SIG-M5 (cell line): ENCODE results near the gene WHAMM.
"Not testable (repeated sequence)": the region's sequence is repeated elsewhere in the genome, so short reads cannot be mapped to it uniquely, and the experiment has no call there.

ENCODE experiments used
- DNase-seq: peaks from one replicate; lab custom pipeline; 2025; lab: John Stamatoyannopoulos, UW

WHAMM gene

GRCh38 chr15:82803793-82804574 is 5.4 kb upstream of the WHAMM start:
- DNase-seq: no peak

GRCh38 chr15:82804575-82804949 is 4.9 kb upstream of the WHAMM start:
- DNase-seq: no peak

- DNase-seq: no peak
Observed at GRCh38 chr15:82805994-82806406, 3.4 kb upstream of the WHAMM start, which contains the start of gene FSD2. TSS of gene FSD2 (minus strand) at chr15:82806069. CDS start at chr15:82787390, 18,679 bp downstream.

- no peak for DNase-seq
Observed at GRCh38 chr15:82807920-82808633, 1.4 kb upstream of the WHAMM start.

- DNase-seq: no peak
Observed at GRCh38 chr15:82808634-82809041, 790 bp upstream of the WHAMM start.

GRCh38 chr15:82810061-82810889 is 847 bp downstream of the WHAMM start:
- no peak for DNase-seq

GRCh38 chr15:82810890-82811426 is 1.5 kb downstream of the WHAMM start:
- no peak for DNase-seq

- no peak for DNase-seq
Observed at GRCh38 chr15:82812994-82813393, 3.6 kb downstream of the WHAMM start.

- DNase-seq: no peak
Observed at GRCh38 chr15:82820128-82820527, 10.7 kb downstream of the WHAMM start.

GRCh38 chr15:82821396-82821795 is 12.0 kb downstream of the WHAMM start:
- not testable (repeated sequence) for DNase-seq

GRCh38 chr15:82821851-82822250 is 12.4 kb downstream of the WHAMM start:
- DNase-seq: not testable (repeated sequence)

GRCh38 chr15:82823049-82823448 is 13.6 kb downstream of the WHAMM start:
- DNase-seq: no peak

GRCh38 chr15:82828075-82828474 is 18.6 kb downstream of the WHAMM start:
- no peak for DNase-seq

- no peak for DNase-seq
Observed at GRCh38 chr15:82829234-82829633, 19.8 kb downstream of the WHAMM start.

GRCh38 chr15:82830427-82831173 is 21.2 kb downstream of the WHAMM start:
- DNase-seq: no peak

GRCh38 chr15:82831894-82832600 is 22.6 kb downstream of the WHAMM start:
- DNase-seq: no peak

GRCh38 chr15:82832601-82833361 is 23.4 kb downstream of the WHAMM start:
- DNase-seq: peak; percentile 64

GRCh38 chr15:82833362-82833682 is 23.9 kb downstream of the WHAMM start:
- no peak for DNase-seq

- DNase-seq: no peak
Observed at GRCh38 chr15:82835391-82835917, 26.0 kb downstream of the WHAMM start.
